SK-N-MC (cell line): ENCODE measurements around the gene MRPL20.

Experiments
- EZH2 ChIP-seq: fragments of 200-600 bp; sonication (generic); IDR thresholded peaks from one replicate; pipeline ENCODE4 v1.6.1; 2017; ENCODE audit warnings: antibody characterized with exemption
- FOXP2 ChIP-seq: optimal IDR thresholded peaks from 2 replicates; pipeline ENCODE3; 2011; ENCODE audit warnings: mild to moderate bottlenecking, moderate library complexity; ENCODE audit not compliant: insufficient read depth; ENCODE audit errors: extremely low read length, control extremely low read depth
- POLR2AphosphoS5 ChIP-seq: IDR thresholded peaks from 2 replicates; pipeline ENCODE4 v1.6.1; 2012; ENCODE audit warnings: mild to moderate bottlenecking, low read depth, low read length, borderline replicate concordance

- no peak for TF ChIP-seq EZH2
- TF ChIP-seq POLR2AphosphoS5: no peak
- TF ChIP-seq FOXP2: no peak
Observed at GRCh38 chr1:1365875-1366698, 41.0 kb downstream of the MRPL20 start.
